ENCODE results near the gene C12orf42.

C12orf42 gene

DNA sequence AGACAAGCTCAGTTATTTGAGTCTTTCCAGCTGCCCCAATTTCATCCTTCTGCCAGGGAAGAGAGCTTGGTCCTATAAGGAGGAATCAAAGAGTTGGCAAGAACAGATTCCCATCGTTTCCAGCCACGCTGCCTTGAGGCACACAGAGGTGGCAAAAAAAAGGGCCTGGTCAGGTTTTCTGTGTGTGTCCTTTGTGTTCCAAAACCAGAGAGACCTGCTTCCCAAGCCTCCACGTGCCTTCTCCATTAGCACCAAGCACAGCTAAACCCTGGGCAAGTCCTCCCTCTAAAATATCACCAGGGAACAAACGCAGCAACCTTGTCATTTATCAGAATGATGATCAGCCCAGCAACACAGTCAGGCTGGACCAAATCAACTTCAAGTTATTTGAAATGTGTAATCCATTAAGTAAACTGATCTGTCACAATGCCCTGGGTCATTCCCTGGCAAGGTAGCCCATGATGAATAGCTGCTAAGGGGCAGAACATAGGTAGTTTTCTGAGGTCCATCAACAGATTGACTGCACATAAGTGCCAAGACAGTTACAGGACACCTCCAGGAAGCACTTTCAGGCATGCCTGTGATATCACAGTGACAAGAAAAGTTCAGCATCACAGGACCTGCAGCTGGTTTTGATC, 28.6 kb upstream of the C12orf42 start:
- H3K4me1 ChIP-seq (ENCODE audit: insufficient read depth, low read length, severe bottlenecking): no peaks in the 10 kb centered on the region
- no peaks in the 10 kb centered on the region for H3K27me3 ChIP-seq (ENCODE audit: insufficient read depth, low read length)
- no peaks in the 10 kb centered on the region for H3K9me3 ChIP-seq (ENCODE audit: low read length)
- no peak overlapping the region for H3K4me3 ChIP-seq (ENCODE audit: low read depth, low read length, poor library complexity, severe bottlenecking)
- H3K27ac ChIP-seq (ENCODE audit: low read depth, low read length, poor library complexity, severe bottlenecking): no peak overlapping the region
- H3K9ac ChIP-seq (ENCODE audit: low read length): no peak overlapping the region
- no peak overlapping the region for H2AFZ ChIP-seq (ENCODE audit: low read length)
- no peak for TF ChIP-seq EZH2 (IDR thresholded peaks at IDR 0.05; ENCODE audit: borderline replicate concordance, low read length)
- TF ChIP-seq, protein P1, sequence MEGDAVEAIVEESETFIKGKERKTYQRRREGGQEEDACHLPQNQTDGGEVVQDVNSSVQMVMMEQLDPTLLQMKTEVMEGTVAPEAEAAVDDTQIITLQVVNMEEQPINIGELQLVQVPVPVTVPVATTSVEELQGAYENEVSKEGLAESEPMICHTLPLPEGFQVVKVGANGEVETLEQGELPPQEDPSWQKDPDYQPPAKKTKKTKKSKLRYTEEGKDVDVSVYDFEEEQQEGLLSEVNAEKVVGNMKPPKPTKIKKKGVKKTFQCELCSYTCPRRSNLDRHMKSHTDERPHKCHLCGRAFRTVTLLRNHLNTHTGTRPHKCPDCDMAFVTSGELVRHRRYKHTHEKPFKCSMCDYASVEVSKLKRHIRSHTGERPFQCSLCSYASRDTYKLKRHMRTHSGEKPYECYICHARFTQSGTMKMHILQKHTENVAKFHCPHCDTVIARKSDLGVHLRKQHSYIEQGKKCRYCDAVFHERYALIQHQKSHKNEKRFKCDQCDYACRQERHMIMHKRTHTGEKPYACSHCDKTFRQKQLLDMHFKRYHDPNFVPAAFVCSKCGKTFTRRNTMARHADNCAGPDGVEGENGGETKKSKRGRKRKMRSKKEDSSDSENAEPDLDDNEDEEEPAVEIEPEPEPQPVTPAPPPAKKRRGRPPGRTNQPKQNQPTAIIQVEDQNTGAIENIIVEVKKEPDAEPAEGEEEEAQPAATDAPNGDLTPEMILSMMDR (IDR thresholded peaks at IDR 0.05; ENCODE audit: low read length): no peak
- no peaks in the 10 kb centered on the region for H3K9me2 ChIP-seq (ENCODE audit: low read depth, low read length)
- no peaks in the 10 kb centered on the region for H4K20me1 ChIP-seq (ENCODE audit: insufficient read depth, low read length)
- no peaks in the 10 kb centered on the region for H3K79me2 ChIP-seq (ENCODE audit: insufficient read depth, low read length)
- H3K36me3 ChIP-seq (ENCODE audit: insufficient read depth, low read length): no peaks in the 10 kb centered on the region
- no peak overlapping the region for H3K4me2 ChIP-seq (ENCODE audit: low read length)
- H3F3A ChIP-seq (ENCODE audit: insufficient read depth, low read length): no peaks in the 10 kb centered on the region

DNA sequence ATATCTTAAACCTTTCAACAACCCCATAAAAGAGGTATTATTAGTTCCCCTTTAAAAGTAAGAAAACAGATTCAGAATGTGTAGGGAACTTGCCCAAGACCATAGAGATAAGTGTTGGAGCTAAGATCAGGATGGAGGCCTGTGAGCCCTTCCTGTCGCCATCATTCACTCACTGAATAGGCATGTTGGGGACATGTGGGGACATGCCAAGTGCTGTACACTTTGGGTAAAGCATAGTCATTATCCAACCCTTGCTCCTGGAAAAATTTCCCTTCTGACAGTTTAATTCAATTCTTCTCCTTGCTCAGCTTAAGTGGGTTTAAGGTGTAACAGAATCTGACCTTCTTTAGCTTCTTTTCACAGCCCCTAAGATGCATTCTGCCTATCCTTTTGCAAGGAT, 28.0 kb upstream of the C12orf42 start:
- no peaks in the 10 kb centered on the region for H3K9me2 ChIP-seq (ENCODE audit: low read depth, low read length)
- H2AFZ ChIP-seq (ENCODE audit: low read length): no peak overlapping the region
- no peaks in the 10 kb centered on the region for H3K27me3 ChIP-seq (ENCODE audit: insufficient read depth, low read length)
- no peaks in the 10 kb centered on the region for H3F3A ChIP-seq (ENCODE audit: insufficient read depth, low read length)
- no peaks in the 10 kb centered on the region for H3K79me2 ChIP-seq (ENCODE audit: insufficient read depth, low read length)
- no peak overlapping the region for H3K27ac ChIP-seq (ENCODE audit: low read depth, low read length, poor library complexity, severe bottlenecking)
- TF ChIP-seq, protein P1 (IDR thresholded peaks at IDR 0.05; ENCODE audit: low read length): no peak
- no peak for TF ChIP-seq EZH2 (IDR thresholded peaks at IDR 0.05; ENCODE audit: borderline replicate concordance, low read length)
- no peak overlapping the region for H3K4me3 ChIP-seq (ENCODE audit: low read depth, low read length, poor library complexity, severe bottlenecking)
- H3K4me2 ChIP-seq (ENCODE audit: low read length): no peak overlapping the region
- no peaks in the 10 kb centered on the region for H3K9me3 ChIP-seq (ENCODE audit: low read length)
- no peak overlapping the region for H3K9ac ChIP-seq (ENCODE audit: low read length)
- H3K4me1 ChIP-seq (ENCODE audit: insufficient read depth, low read length, severe bottlenecking): no peaks in the 10 kb centered on the region
- H4K20me1 ChIP-seq (ENCODE audit: insufficient read depth, low read length): no peaks in the 10 kb centered on the region
- no peaks in the 10 kb centered on the region for H3K36me3 ChIP-seq (ENCODE audit: insufficient read depth, low read length)

- H3K27me3 ChIP-seq (ENCODE audit: insufficient read depth, low read length): no peaks in the 10 kb centered on the region
- H3K9me3 ChIP-seq (ENCODE audit: low read length): no peaks in the 10 kb centered on the region
- no peak overlapping the region for H3K4me3 ChIP-seq (ENCODE audit: low read depth, low read length, poor library complexity, severe bottlenecking)
- TF ChIP-seq EZH2 (IDR thresholded peaks at IDR 0.05; ENCODE audit: borderline replicate concordance, low read length): no peak
- TF ChIP-seq, protein P1 (IDR thresholded peaks at IDR 0.05; ENCODE audit: low read length): no peak
- no peak overlapping the region for H3K4me2 ChIP-seq (ENCODE audit: low read length)
- no peaks in the 10 kb centered on the region for H3F3A ChIP-seq (ENCODE audit: insufficient read depth, low read length)
- no peaks in the 10 kb centered on the region for H4K20me1 ChIP-seq (ENCODE audit: insufficient read depth, low read length)
- H3K9ac ChIP-seq (ENCODE audit: low read length): no peak overlapping the region
- H3K9me2 ChIP-seq (ENCODE audit: low read depth, low read length): no peaks in the 10 kb centered on the region
- H3K4me1 ChIP-seq (ENCODE audit: insufficient read depth, low read length, severe bottlenecking): no peaks in the 10 kb centered on the region
- H2AFZ ChIP-seq (ENCODE audit: low read length): no peak overlapping the region
- H3K79me2 ChIP-seq (ENCODE audit: insufficient read depth, low read length): no peaks in the 10 kb centered on the region
- no peaks in the 10 kb centered on the region for H3K36me3 ChIP-seq (ENCODE audit: insufficient read depth, low read length)
- H3K27ac ChIP-seq (ENCODE audit: low read depth, low read length, poor library complexity, severe bottlenecking): no peak overlapping the region
Measured at GRCh38 chr12:103520686-103521215, 25.0 kb upstream of the C12orf42 start.
